ENCODE results near the gene PDE11A.

DNA sequence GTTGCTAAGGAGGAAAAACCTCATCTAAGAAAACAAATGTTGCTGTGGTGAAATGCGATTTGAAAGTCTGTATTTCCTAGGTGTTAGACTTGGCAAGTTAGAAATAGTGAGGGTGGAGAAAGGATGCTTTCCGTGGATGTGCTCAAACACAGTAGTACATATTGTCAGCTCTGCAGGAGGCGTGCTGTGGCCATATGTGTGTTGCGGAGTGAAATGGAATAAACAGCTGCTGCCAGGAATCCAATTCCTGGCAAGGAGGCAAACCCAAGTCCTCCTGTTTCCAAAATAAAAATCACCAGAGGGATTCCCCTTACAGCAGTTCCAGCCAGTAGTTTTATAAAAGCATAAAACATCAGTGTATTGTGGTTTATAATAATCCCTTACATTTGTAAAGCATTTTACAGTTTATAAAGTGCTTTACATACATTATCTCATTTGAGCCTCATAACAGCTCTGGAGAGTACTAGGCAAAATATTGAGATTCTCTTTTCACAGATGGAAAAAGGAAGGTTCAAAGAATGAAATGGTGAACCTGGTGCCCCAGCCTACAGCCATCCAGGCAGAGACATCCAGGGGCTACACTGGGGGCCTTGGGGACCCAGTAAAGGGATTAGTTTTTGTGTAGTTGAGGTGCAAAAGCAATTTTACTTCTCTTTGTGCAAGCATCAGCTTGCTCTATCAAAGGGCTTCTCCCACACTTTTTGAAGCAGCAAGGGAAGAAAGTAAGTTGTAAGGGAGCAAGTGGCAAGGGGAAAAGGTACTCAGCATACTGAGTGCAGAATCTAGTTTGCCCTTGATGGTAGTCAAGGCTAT lies 474.0 kb downstream of the PDE11A start:
- TF ChIP-seq EZH2 (IDR thresholded peaks at IDR 0.05; ENCODE audit: borderline replicate concordance, low read depth, low read length, severe bottlenecking): no peak
- no peak for TF ChIP-seq CTCF (IDR thresholded peaks at IDR 0.05; ENCODE audit: borderline replicate concordance, extremely low read depth, low read length, poor library complexity, severe bottlenecking)

All from DND-41 (cell line).